ENCODE results near the gene CCDC6.

Gene CCDC6

GRCh38 chr10:59838085-59838789, 68.1 kb downstream of the CCDC6 start:
- no peak overlapping the region for H3K4me3 ChIP-seq (ENCODE audit: low read depth, low read length)
- TF ChIP-seq CTCF (IDR thresholded peaks at IDR 0.05; ENCODE audit: low read depth, low read length) (no peak), MYC (IDR thresholded peaks at IDR 0.05; ENCODE audit: low read depth, low read length) (no peak), POLR2A (IDR thresholded peaks at IDR 0.05; ENCODE audit: extremely low read depth, insufficient read length) (no peak), MAX (IDR thresholded peaks at IDR 0.05; ENCODE audit: low read depth, low read length) (no peak)
- no peak for DNase-seq (ENCODE audit: low read depth)

- no peak overlapping the region for H3K4me3 ChIP-seq (ENCODE audit: low read depth, low read length)
- DNase-seq (ENCODE audit: low read depth), result no peak
- TF ChIP-seq POLR2A (IDR thresholded peaks at IDR 0.05; ENCODE audit: extremely low read depth, insufficient read length), result no peak
- no peak for TF ChIP-seq MAX (IDR thresholded peaks at IDR 0.05; ENCODE audit: low read depth, low read length)
- TF ChIP-seq CTCF (IDR thresholded peaks at IDR 0.05; ENCODE audit: low read depth, low read length), result no peak
- TF ChIP-seq MYC (IDR thresholded peaks at IDR 0.05; ENCODE audit: low read depth, low read length), result no peak
Measured at GRCh38 chr10:59833810-59834209, 72.5 kb downstream of the CCDC6 start.

GRCh38 chr10:59832506-59832905, 73.8 kb downstream of the CCDC6 start:
- TF ChIP-seq POLR2A (IDR thresholded peaks at IDR 0.05; ENCODE audit: extremely low read depth, insufficient read length) (no peak), MYC (IDR thresholded peaks at IDR 0.05; ENCODE audit: low read depth, low read length) (no peak), MAX (IDR thresholded peaks at IDR 0.05; ENCODE audit: low read depth, low read length) (no peak), CTCF (IDR thresholded peaks at IDR 0.05; ENCODE audit: low read depth, low read length) (no peak)
- no peak for DNase-seq (ENCODE audit: low read depth)
- no peak overlapping the region for H3K4me3 ChIP-seq (ENCODE audit: low read depth, low read length)

GRCh38 chr10:59831658-59832503, 74.5 kb downstream of the CCDC6 start:
- H3K4me3 ChIP-seq (ENCODE audit: low read depth, low read length), result no peak overlapping the region
- no peak for TF ChIP-seq MAX (IDR thresholded peaks at IDR 0.05; ENCODE audit: low read depth, low read length)
- no peak for TF ChIP-seq POLR2A (IDR thresholded peaks at IDR 0.05; ENCODE audit: extremely low read depth, insufficient read length)
- no peak for TF ChIP-seq CTCF (IDR thresholded peaks at IDR 0.05; ENCODE audit: low read depth, low read length)
- TF ChIP-seq MYC (IDR thresholded peaks at IDR 0.05; ENCODE audit: low read depth, low read length), result no peak
- DNase-seq (ENCODE audit: low read depth), result no peak

- DNase-seq (ENCODE audit: low read depth), result peak; percentile 52
Measured at GRCh38 chr10:59830601-59831259, 75.6 kb downstream of the CCDC6 start.

More at GRCh38 chr10:59830601-59831259, 75.6 kb downstream of the CCDC6 start:
- TF ChIP-seq MYC (IDR thresholded peaks at IDR 0.05; ENCODE audit: low read depth, low read length) (no peak), CTCF (IDR thresholded peaks at IDR 0.05; ENCODE audit: low read depth, low read length) (peak; percentile 87)
- no peak overlapping the region for H3K4me3 ChIP-seq (ENCODE audit: low read depth, low read length)
